ENCODE measurements around the gene RELN.

DNA sequence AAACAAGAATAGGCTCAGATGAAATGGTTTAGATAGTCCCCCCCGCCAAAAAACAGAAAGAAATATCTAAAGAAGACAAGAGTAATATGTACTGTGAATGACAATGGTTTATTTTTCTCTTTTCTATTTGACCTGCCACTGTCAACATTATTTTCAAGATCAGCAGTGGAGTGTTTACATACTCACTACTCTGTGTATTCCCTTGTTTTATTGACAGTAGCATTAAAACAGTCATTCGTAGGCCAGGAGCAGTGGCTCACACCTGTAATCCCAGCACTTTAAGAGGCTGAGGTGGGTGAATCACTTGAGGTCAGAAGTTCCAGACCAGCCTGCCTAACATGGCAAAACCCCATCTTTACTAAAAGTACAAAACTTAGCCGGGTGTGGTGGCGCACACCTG is 298.2 kb downstream of the RELN start:
- TF ChIP-seq, protein P1, sequence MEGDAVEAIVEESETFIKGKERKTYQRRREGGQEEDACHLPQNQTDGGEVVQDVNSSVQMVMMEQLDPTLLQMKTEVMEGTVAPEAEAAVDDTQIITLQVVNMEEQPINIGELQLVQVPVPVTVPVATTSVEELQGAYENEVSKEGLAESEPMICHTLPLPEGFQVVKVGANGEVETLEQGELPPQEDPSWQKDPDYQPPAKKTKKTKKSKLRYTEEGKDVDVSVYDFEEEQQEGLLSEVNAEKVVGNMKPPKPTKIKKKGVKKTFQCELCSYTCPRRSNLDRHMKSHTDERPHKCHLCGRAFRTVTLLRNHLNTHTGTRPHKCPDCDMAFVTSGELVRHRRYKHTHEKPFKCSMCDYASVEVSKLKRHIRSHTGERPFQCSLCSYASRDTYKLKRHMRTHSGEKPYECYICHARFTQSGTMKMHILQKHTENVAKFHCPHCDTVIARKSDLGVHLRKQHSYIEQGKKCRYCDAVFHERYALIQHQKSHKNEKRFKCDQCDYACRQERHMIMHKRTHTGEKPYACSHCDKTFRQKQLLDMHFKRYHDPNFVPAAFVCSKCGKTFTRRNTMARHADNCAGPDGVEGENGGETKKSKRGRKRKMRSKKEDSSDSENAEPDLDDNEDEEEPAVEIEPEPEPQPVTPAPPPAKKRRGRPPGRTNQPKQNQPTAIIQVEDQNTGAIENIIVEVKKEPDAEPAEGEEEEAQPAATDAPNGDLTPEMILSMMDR (IDR thresholded peaks at IDR 0.05), result no peak
- no peak for TF ChIP-seq POLR2AphosphoS5 (IDR thresholded peaks at IDR 0.05)
